Neutrophil (primary cell): ENCODE results near the gene ORAI2.
A peak's percentile ranks its signal among the peaks of the same experiment; 100 is the strongest.

Experiments
- H3K27ac ChIP-seq: fragments of 200-600 bp; sonication (generic); 2 replicates; pipeline ENCODE4 v1.5.1; 2016; ENCODE audit warnings: mild to moderate bottlenecking, moderate library complexity
- H3K27me3 ChIP-seq: fragments of 200-600 bp; sonication (generic); 2 replicates; pipeline ENCODE4 v1.6.0; 2016; ENCODE audit warnings: mild to moderate bottlenecking
- H3K36me3 ChIP-seq: fragments of 200-600 bp; sonication (generic); 2 replicates; pipeline ENCODE4 v1.5.1; 2017
- H3K4me1 ChIP-seq, 2 experiments: fragments of 200-600 bp in 1 of 2; sonication (generic) in 1 of 2; 1 replicate in 1 of 2; 2 replicates in 1 of 2; pipeline versions ENCODE4 v1.5.1 to v1.6.1; 2013 to 2016; ENCODE audit warnings: low read depth in 1 of 2, low read length in 1 of 2, mild to moderate bottlenecking in 1 of 2, moderate library complexity in 1 of 2; ENCODE audit not compliant: control insufficient read depth in 1 of 2, insufficient read depth in 1 of 2
- H3K4me3 ChIP-seq, 2 experiments: fragments of 200-600 bp in 1 of 2; sonication (generic) in 1 of 2; 1 replicate in 1 of 2; 2 replicates in 1 of 2; pipeline ENCODE4 v1.5.1; 2013 to 2016; ENCODE audit warnings: low read depth in 1 of 2, low read length in 1 of 2, mild to moderate bottlenecking in 1 of 2, moderate library complexity in 1 of 2
- H3K9me3 ChIP-seq: fragments of 200-600 bp; sonication (generic); 2 replicates; pipeline ENCODE4 v1.5.1; 2016
- TF ChIP-seq, protein P1 (sequence below): fragments of 200-600 bp; sonication (generic); IDR thresholded peaks from 2 replicates; pipeline ENCODE4 v1.5.1; 2016; ENCODE audit warnings: antibody characterized with exemption

ORAI2 gene

DNA sequence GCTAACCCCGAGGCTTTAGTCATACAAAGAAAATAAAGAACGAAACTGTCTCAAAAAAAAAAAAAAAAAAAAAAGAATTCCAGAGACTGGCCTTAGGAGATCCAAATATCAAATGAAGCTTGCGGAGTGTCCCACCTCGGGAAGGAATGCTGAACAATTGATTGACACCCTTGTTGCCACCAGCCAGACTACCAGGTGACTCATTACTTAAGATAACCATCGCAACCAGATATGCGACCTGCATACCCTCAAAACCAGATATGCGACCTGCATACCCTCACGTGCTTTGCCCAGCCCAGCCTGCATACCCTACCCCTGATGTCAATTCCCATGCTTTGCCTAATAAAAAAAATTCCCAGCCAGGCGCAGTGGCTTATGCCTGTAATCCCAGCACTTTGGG lies 39.9 kb upstream of the ORAI2 start:
- H3K27me3 ChIP-seq, result no peaks in the 10 kb centered on the region
- H3K36me3 ChIP-seq, result no peaks in the 10 kb centered on the region
- no peak overlapping the region for H3K27ac ChIP-seq
- H3K4me1 ChIP-seq, result peaks cover 15 to 17% of the 10 kb centered on the region in 2 experiments
- H3K4me3 ChIP-seq, result no peak overlapping the region
- TF ChIP-seq, protein P1, sequence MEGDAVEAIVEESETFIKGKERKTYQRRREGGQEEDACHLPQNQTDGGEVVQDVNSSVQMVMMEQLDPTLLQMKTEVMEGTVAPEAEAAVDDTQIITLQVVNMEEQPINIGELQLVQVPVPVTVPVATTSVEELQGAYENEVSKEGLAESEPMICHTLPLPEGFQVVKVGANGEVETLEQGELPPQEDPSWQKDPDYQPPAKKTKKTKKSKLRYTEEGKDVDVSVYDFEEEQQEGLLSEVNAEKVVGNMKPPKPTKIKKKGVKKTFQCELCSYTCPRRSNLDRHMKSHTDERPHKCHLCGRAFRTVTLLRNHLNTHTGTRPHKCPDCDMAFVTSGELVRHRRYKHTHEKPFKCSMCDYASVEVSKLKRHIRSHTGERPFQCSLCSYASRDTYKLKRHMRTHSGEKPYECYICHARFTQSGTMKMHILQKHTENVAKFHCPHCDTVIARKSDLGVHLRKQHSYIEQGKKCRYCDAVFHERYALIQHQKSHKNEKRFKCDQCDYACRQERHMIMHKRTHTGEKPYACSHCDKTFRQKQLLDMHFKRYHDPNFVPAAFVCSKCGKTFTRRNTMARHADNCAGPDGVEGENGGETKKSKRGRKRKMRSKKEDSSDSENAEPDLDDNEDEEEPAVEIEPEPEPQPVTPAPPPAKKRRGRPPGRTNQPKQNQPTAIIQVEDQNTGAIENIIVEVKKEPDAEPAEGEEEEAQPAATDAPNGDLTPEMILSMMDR, result no peak
- H3K9me3 ChIP-seq, result no peaks in the 10 kb centered on the region

DNA sequence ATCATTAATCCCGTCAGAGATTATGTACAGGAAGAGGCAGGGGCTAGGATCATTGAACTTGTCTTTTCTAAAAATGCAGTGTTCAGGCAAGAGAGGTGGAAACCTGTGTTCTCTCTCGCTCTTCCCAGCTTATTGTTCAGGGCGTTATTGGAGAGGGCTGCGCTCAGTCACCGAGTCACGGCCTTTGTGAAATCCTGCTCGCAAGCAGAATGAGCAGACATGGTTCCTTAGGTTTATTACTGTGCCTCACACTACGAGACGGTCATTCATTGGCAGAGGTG lies 37.8 kb upstream of the ORAI2 start:
- Histone ChIP-seq H3K9me3 (no peaks in the 10 kb centered on the region), H3K4me3 (peak overlapping the region; percentile 94 to 99), H3K27me3 (no peaks in the 10 kb centered on the region), H3K4me1 (peaks cover 15 to 17% of the 10 kb centered on the region in 2 experiments), H3K36me3 (peaks cover 14% of the 10 kb centered on the region), H3K27ac (peak overlapping the region; percentile 84)
- TF ChIP-seq, protein P1, result no peak

DNA sequence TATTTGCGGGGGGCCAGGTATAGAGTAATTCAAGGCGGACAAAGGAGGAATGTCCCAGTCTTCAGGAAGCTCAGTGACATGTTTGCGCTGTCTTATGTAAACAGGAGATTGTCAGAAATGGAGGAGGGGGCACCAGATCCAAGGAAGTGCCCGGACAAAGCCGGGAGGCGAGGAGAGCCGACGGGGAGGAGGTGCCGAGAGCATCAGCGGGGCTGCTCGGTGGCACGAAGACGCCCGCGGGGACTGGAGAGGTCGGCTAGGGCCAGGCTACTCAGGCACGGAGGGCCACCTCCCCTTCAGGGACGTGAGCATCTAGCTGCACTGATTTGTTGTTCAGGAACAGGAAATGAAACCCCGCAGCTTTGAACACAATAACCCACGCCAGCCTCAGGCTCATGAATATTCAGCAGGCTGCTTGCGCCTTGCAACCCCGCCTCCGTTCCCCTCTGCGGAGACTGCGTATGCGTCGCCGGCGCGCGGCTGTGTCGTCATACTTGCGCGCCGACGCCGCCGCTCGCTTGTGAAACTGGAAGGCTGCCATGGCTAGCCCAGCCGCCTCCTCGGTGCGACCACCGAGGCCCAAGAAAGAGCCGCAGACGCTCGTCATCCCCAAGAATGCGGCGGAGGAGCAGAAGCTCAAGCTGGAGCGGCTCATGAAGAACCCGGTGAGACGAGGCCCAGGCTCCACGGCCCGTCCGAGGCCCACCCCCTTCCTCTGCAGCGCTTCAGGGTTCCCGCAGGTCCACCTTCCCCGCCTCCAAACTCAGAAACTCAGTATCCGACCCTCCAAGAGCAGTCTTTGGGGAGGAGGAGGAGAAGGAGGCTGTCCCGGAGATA lies 37.3 kb upstream of the ORAI2 start, which contains the start of gene PRKRIP1:
TSS of gene PRKRIP1 (plus strand) at position 491 of the 837 bp plus-strand sequence. CDS start at position 540, 49 bp downstream.
- Histone ChIP-seq H3K4me1 (peaks cover 15 to 17% of the 10 kb centered on the region in 2 experiments), H3K27me3 (no peaks in the 10 kb centered on the region), H3K4me3 (peak within 1 kb of the TSS; percentile 94 to 99), H3K36me3 (peaks cover 19% of the 10 kb centered on the region), H3K9me3 (no peaks in the 10 kb centered on the region), H3K27ac (peak within 1 kb of the TSS; percentile 84)
- TF ChIP-seq, protein P1, result peak; percentile 41

DNA sequence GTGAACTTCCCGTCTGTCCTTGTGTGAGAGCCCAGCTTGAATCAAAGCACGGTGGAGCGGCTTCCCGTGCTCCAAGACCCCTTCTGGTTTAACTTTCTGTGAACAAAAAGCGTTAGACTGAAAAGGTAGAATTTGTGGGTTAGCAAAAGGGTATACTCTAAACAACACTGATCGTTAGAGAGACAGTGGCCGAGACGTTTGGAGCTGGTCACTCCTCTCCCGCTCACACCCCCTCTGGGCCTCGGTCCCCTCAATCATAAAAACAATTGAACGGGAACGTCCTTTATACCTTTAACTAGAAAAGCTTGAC lies 36.7 kb upstream of the ORAI2 start:
- Histone ChIP-seq H3K27me3 (no peaks in the 10 kb centered on the region), H3K9me3 (no peaks in the 10 kb centered on the region), H3K4me1 (peaks cover 15 to 17% of the 10 kb centered on the region in 2 experiments), H3K27ac (peak overlapping the region; percentile 84), H3K4me3 (peak overlapping the region; percentile 94 to 99), H3K36me3 (peaks cover 25% of the 10 kb centered on the region)
- TF ChIP-seq, protein P1, result no peak

DNA sequence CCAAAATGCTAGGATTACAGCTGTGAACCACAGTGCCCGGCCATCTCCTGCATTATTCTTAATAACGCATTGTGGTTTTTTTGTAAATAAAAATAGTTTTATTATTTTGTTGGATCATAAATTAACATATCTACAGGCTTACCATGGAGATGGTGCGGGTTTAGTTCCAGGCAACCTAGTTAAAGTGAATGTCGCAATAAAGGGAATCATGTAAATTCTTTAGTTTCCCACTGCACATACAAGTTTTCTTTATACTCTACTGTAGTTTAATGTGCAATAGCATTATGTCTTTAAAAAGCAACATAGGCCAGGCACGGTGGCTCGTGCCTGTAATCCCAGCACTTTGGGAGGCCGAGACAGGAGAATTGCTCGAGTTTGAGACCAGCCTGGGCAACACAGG lies 34.8 kb upstream of the ORAI2 start:
- Histone ChIP-seq H3K27me3 (no peaks in the 10 kb centered on the region), H3K4me1 (peaks cover 20% of the 10 kb centered on the region in 2 experiments), H3K27ac (no peak overlapping the region)

More for the DNA sequence above, 34.8 kb upstream of the ORAI2 start:
- Histone ChIP-seq H3K36me3 (peaks cover 40% of the 10 kb centered on the region), H3K9me3 (no peaks in the 10 kb centered on the region), H3K4me3 (no peak overlapping the region)
- TF ChIP-seq, protein P1, result no peak
